ENCODE results near the gene ABLIM1.

GRCh38 chr10:114566064-114566463, 92.0 kb downstream of the ABLIM1 start:
- TF ChIP-seq CTCF (IDR thresholded peaks at IDR 0.05 in 8 of 11, conservative IDR thresholded peaks at IDR 0.05 in 3 of 11): no peak
- TF ChIP-seq POLR2AphosphoS5 (IDR thresholded peaks at IDR 0.05): no peak
